Measurements from ENCODE around the gene OPCML.

The OPCML gene

GRCh38 chr11:133078012-133078411 is 454.3 kb downstream of the OPCML start:
- no peak for DNase-seq (ENCODE audit: low read depth, low spot score)

- DNase-seq (ENCODE audit: low read depth, low spot score), result no peak
Measured at GRCh38 chr11:133075351-133075750, 456.9 kb downstream of the OPCML start.

- no peak for DNase-seq (ENCODE audit: low read depth, low spot score)
Measured at GRCh38 chr11:133072858-133073582, 459.3 kb downstream of the OPCML start.

GRCh38 chr11:133072378-133072777 is 459.9 kb downstream of the OPCML start:
- no peak for DNase-seq (ENCODE audit: low read depth, low spot score)

- no peak for DNase-seq (ENCODE audit: low read depth, low spot score)
Measured at GRCh38 chr11:133070791-133071190, 461.5 kb downstream of the OPCML start.

DNA sequence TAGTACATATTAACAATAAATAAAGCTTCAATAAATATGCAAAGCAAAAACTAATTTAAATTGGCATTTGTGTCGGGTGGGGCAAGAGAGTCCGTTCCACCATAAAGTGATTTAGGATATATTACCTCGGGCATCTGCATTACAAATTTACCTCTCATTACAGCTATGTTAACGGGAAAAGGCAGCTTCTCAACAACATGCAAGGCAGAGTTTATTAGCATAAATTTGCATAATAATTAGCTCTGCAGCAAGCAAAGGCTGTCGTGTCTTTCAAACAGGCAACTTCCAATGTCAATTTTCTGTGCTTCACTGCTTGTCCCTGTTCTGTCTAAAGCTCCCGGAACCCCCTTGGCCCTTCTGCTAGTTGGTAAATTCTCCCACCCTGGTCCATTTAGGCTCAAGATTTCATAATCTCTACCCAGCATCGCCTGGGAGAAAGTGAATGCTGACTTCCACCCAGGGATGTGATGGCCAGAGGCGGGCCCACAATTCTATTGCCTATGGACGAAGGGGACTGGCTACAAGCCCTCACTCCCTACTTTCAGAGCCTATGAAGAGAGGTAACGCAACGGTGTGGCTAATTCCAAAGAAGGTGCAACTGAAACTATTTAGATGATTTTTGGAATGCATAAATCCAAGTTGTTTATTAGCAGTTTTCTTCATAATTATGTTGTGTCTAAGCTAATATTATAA is 462.1 kb downstream of the OPCML start:
- DNase-seq (ENCODE audit: low read depth, low spot score), result no peak

DNA sequence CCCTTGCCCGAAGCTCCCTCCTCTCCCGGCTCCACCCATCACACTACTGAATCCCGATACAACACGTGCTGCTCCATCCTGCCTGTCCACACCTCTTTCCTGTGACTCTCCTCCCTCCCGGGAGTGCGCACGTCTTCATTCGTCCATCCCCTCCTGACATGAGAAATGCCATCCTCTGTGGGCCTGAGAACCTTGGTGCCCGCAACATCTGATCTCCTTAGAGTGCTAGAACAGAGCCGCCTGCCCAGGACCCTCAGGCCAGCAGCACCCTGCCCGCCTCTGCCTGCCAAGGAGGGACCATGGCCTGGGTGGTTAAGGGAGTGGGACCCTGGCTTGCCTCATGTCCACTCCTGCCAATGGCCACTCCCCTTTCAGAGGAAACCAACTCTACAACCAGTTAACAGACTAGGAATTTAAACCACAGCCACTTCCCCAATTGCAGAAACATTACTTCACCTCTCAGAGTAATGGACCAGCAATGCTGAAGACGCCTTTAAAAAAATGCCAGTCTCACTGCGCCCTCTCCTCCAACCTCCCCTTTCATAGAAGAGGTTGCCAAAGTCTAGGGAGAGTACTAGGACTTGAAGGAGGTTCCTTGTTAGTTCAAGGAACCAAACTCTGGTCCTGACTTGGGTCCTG is 466.3 kb downstream of the OPCML start:
- DNase-seq (ENCODE audit: low read depth, low spot score), result no peak

- no peak for DNase-seq (ENCODE audit: low read depth, low spot score)
Measured at GRCh38 chr11:133064961-133065360, 467.3 kb downstream of the OPCML start.

- DNase-seq (ENCODE audit: low read depth, low spot score), result peak; percentile 6
Measured at GRCh38 chr11:133064152-133064877, 468.0 kb downstream of the OPCML start.

GRCh38 chr11:133058501-133058900 is 473.8 kb downstream of the OPCML start:
- DNase-seq (ENCODE audit: low read depth, low spot score), result no peak

- no peak for DNase-seq (ENCODE audit: low read depth, low spot score)
Measured at GRCh38 chr11:133053124-133053776, 479.1 kb downstream of the OPCML start.

DNA sequence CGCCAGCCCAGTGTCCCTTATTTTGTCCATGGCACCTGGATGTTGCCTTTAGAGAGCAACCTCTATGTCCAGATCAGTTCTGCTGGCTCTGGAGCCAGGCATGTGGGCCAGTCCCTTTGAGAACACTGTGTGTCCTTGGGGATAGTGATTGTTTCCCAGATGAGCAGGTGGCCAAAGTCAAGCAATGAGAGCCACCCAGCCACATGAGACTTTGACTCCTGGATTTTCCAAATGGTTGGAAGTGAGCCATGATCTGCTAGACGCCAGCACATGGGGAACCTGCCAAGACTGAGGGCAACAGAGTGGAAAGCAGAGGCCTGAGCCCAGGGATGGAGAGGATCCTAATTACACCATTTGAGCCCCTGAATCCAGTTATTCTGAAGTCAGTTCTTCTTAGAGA is 479.8 kb downstream of the OPCML start:
- no peak for DNase-seq (ENCODE audit: low read depth, low spot score)

- DNase-seq (ENCODE audit: low read depth, low spot score), result no peak
Measured at GRCh38 chr11:133049244-133050019, 482.9 kb downstream of the OPCML start.

DNA sequence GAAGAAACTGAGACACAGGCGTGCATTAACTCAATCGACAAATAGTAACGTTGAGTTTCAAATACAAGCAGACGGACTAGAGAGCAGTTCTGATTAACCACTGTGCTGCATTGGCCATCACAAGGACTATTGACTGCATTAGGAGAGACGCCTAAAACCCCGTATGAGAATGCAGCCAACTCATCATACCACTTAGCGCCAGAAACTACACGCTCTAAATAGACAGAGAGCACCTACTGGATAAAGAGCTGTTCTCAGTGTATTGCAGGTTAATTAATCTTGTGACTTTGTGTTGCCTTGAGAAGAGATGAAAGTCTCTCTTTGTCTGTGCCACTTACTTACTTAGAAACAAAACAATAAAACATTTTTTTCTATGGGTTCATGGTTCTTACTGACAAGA is 484.0 kb downstream of the OPCML start:
- DNase-seq (ENCODE audit: low read depth, low spot score), result no peak

DNA sequence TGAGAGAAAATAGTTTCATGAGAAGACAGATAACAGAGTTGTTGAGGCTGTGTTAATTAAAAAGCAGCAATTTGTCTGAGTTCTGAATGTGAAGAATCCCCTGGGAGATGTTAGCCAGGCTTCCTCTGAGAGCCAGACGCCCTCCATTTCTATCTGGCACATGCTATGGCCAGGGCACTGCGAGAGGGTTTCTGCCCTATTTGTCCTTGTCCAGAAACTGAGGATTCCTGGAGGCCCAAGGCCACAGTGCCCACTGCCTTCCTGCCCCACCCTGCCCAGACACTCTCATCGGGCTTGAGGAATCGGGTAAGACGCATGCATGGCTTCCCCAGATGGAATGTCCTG is 484.6 kb downstream of the OPCML start:
- no peak for DNase-seq (ENCODE audit: low read depth, low spot score)

DNA sequence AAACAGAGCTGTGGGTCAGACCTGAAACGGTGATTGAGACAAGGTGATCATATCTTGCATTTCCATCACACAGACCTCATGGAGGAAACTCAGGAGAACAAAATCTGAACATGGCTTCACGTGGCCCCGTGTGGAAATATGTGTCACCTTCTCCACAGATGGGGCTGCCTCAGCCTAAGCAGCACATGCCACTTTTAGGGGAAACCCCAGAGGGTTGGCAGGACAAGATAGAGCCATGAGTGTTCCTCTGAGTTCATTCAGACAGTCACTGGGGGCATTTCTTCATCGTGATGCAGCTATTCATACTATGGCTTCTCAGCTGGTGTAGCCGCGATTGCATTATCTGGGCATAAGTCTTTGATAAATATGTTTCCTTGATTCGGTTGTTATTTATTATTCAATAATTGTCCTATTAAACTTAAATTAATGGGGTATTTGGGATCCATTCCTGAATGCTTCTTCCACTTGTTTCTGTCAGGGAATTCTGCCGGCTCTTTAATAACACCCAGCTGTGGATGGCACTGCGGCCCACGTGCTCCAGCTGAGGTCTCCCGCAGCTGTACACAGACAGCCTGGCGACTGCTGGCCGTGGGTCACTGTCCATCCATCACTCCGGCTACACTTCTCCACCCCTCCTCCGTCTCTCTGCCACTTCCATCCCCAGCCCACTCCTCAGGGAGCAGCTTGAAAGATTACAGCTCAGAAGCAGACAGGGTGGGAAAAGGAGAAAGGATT is 485.1 kb downstream of the OPCML start:
- DNase-seq (ENCODE audit: low read depth, low spot score), result no peak

GRCh38 chr11:133046252-133046651 is 486.0 kb downstream of the OPCML start:
- no peak for DNase-seq (ENCODE audit: low read depth, low spot score)

DNA sequence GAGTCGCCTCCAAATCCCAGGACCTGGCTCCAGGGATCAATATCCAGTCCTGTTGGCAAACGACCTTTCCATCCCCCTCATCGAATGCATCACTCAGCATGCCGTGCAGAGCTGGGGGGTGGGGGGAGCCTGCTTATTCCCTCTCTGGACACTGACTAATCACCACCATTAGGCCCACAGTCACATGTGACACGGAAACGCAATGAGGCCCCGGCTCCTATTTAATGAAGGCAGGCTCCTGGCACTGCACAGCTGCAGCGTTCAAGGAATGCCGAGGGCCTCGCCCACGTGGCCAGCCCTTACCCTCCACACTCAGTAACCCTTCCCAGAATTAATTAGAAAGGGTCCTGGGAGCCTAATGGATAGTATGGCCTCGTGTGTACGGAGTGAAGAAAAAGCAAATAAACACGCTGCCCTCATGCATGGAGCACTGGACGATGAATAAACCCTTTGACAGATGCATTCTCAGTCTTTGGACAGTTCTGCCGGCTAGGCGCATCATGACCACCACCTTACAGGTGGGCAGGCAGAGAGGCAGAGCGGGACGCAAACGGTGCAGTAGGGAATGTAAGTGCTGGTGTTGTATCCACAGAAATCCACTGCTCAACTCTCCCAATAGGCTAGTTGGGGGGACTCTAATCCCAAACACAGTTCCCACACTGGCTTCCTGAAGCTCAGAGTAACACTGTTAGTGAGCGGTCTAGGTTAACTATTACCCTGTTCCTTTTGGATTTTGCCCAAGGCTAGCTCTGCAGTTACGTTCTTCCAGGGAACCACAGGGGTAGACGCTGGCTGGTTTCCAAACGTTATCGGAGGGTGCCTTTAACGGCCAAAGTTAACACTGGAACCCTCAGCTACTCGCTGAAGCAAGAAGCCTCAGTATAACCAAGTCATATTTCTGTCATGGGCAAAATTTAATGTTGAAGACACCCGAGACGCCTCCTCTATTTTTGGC is 490.1 kb downstream of the OPCML start:
- no peak for DNase-seq (ENCODE audit: low read depth, low spot score)

DNA sequence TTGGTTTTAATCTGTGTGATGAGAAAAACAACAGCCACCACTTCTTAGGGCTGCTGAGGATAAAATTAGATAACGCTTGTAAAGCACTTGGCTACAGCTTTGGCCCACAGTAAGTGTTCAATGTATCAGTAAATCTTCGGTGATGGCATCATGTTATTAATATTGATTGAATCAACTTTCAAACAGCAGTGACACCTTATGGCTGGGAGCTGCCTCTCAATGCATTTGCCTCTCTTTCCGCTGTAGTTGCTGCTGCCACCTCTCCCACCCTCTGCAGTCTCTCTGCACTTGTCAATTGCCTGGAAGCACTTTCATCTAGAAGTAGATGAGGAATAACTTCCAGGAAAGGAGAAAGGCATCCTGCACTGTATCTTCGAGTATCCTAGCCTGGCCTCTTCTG is 491.1 kb downstream of the OPCML start:
- no peak for DNase-seq (ENCODE audit: low read depth, low spot score)

All from brain pericyte (primary cell).